ENCODE data around the gene WBP1.

DNA sequence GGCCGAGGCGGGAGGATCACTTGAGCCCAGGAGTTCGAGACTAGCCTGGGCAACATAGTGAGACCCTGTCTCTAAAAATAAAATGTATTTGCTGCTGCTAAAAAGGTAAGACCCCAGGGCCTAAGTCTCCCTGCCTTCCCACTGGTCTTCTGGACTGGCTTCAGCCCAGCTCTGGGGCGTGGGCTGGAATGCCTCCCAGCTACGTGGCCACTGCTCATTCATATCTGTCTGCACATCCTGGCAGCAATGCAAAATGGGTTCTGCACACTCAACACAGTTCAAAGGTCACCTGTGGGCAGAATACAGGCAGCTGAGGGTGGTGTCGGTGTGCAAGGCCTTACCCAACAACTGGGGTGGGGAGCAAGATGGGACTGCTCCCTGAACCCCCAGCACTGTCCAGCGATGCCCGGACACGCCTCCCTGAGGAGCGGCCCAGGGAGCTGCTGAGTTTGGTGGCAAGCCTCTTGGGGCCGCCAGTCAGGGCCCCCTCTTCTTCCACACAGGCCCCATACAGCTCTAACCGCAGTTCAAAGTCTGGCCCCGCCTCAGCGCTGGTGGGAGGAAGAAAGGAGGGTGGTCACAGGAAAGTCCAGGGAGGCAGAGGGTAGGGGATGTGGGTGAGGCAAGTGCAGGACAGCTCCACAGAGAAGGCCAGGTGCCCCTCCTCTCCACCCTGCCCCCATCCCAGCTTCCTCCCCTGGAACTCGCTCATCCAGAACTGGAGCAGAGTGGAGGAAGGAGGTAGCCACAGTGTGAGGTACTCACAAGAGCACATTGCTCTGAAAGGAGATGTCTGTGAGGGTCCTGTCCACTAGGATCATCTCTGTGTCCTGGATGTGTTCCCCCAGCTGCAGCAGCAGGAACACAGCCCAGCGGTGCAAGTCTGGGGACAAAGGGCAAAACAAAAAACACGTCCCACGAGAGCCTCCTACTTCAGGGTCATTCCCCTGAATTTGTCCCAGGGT is 28.5 kb upstream of the WBP1 start:
- TF ChIP-seq, protein P1, sequence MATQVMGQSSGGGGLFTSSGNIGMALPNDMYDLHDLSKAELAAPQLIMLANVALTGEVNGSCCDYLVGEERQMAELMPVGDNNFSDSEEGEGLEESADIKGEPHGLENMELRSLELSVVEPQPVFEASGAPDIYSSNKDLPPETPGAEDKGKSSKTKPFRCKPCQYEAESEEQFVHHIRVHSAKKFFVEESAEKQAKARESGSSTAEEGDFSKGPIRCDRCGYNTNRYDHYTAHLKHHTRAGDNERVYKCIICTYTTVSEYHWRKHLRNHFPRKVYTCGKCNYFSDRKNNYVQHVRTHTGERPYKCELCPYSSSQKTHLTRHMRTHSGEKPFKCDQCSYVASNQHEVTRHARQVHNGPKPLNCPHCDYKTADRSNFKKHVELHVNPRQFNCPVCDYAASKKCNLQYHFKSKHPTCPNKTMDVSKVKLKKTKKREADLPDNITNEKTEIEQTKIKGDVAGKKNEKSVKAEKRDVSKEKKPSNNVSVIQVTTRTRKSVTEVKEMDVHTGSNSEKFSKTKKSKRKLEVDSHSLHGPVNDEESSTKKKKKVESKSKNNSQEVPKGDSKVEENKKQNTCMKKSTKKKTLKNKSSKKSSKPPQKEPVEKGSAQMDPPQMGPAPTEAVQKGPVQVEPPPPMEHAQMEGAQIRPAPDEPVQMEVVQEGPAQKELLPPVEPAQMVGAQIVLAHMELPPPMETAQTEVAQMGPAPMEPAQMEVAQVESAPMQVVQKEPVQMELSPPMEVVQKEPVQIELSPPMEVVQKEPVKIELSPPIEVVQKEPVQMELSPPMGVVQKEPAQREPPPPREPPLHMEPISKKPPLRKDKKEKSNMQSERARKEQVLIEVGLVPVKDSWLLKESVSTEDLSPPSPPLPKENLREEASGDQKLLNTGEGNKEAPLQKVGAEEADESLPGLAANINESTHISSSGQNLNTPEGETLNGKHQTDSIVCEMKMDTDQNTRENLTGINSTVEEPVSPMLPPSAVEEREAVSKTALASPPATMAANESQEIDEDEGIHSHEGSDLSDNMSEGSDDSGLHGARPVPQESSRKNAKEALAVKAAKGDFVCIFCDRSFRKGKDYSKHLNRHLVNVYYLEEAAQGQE (IDR thresholded peaks at IDR 0.05; ENCODE audit: low read depth) = no peak
- TF ChIP-seq CEBPB (IDR thresholded peaks at IDR 0.05) (no peak), CREB1 (IDR thresholded peaks at IDR 0.05; ENCODE audit: low read depth) (no peak), TCF12 (IDR thresholded peaks at IDR 0.05; ENCODE audit: low read depth) (no peak), EP300 (IDR thresholded peaks at IDR 0.05; ENCODE audit: borderline replicate concordance) (no peak), NFIC (IDR thresholded peaks at IDR 0.05) (no peak), RAD21 (IDR thresholded peaks at IDR 0.05; ENCODE audit: low read depth) (no peak), EGR1 (IDR thresholded peaks at IDR 0.05) (no peak), TEAD4 (IDR thresholded peaks at IDR 0.05) (no peak), YY1 (IDR thresholded peaks at IDR 0.05; ENCODE audit: low read depth) (no peak)
- TF ChIP-seq, protein P2, sequence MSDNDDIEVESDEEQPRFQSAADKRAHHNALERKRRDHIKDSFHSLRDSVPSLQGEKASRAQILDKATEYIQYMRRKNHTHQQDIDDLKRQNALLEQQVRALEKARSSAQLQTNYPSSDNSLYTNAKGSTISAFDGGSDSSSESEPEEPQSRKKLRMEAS (IDR thresholded peaks at IDR 0.05) = no peak
